Kidney tubule cell (primary cell): Measurements from ENCODE around the gene RNF223.
"Not testable (repeated sequence)": the region's sequence is repeated elsewhere in the genome, so short reads cannot be mapped to it uniquely, and the experiment has no call there.

Experiments used
- DNase-seq: peaks from one replicate; pipeline ENCODE4 v3.0.0-alpha.2; 2018; ENCODE audit warnings: low spot score

Gene RNF223

DNA sequence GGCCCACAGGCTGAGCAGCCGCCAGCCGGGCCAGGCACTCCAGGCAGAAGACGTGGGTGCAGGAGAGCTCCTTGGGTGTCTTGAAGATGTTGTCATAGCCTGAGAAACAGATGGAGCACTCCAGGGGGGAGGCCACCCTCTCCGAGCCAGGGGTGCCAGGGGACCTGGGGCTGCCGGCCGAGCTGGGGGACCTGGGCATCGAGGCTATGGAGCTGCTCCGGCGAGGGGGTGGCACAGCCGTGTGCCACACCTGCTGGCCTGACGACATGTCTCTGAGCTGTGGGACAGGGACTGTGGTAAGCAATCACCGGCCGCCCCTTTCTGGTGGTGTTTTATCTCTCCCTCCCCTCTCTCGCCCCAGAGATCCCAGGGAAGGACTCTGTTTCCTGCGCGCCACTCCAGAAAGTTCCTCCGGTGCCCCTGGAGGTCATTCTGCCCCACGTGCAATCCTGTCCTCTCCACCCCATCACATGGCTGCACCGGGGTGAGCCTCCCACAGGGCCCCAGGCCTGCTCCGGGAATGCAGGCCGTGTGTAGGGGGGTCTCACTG is 1.7 kb downstream of the RNF223 start:
- no peak for DNase-seq

DNA sequence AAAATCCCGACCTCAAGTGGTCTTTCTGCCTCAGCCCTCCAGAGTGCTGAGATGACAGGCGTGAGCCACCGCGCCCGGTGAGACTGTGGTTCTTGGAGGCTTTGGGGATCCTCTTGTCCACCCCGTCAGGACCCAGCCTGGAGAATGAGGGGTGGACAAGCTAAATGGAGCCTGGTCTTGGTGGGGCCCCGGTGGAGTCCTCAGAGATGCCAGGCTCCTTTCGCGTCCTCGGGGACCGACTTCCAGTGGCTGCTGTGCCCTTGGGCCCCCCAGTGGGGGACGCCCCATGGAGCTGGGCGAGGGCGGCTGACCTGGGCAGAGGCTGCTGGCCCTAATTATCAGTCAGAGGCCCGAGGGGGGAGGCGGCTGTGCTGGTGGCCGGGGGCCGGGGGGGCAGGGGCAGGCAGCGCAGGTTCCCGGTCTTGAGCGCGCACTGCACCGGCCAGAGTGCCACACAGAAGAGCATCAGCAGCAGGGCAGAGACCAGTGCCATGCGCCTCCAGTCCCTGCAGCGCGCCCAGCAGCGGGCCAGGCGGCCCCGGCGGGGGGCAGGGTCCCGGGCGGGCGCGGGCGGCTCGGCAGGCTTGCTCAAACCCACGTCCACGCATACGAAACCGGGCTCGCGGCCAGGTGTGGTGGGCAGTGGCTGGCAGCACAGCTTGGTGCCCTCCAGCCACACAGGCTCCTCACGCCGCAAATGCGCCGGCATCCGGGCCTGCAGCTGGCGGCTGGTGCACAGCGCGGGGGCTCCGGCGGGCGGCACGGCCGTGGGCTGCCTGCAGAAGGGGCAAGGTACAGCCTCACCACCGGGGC is 2.4 kb downstream of the RNF223 start:
- no peak for DNase-seq

- peak; percentile 60 for DNase-seq
These were observed 4.1 kb downstream of the RNF223 start for GRCh38 chr1:1069711-1070676.

DNA sequence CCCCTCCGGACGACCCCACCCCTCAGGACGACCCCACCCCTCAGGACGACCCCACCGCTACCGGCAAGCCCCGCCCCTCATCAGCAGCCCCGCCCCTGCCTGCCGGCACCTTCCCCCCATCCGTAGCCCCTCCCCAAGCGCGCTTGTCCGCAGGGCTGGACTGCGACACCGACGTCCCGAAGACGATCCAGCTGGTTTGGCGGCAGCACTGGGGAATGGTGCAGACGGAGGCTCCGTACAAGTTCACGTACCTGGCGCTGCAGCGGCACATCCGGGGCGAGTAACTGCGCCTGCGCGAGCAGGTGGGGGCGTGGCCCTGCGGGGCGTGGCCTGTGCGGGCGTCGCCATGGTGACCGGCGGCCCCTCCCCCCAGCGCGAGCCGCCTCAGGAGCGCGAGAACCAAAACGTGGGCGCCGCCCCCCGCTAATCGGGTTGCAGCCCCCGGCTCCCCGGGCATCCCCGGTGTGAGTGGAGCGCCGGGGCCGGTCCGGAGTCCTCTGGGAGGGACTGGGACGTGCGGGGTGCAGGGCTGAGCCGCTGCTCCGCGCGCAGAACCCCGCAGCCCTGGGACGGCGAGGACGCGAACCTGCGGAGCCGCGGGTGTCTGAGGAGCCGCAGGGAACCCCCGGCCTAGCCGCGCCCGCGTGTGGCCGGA is 4.9 kb downstream of the RNF223 start:
- DNase-seq, result peak; percentile 90

GRCh38 chr1:1068517-1069055 is 5.5 kb downstream of the RNF223 start:
- peak; percentile 74 for DNase-seq

DNA sequence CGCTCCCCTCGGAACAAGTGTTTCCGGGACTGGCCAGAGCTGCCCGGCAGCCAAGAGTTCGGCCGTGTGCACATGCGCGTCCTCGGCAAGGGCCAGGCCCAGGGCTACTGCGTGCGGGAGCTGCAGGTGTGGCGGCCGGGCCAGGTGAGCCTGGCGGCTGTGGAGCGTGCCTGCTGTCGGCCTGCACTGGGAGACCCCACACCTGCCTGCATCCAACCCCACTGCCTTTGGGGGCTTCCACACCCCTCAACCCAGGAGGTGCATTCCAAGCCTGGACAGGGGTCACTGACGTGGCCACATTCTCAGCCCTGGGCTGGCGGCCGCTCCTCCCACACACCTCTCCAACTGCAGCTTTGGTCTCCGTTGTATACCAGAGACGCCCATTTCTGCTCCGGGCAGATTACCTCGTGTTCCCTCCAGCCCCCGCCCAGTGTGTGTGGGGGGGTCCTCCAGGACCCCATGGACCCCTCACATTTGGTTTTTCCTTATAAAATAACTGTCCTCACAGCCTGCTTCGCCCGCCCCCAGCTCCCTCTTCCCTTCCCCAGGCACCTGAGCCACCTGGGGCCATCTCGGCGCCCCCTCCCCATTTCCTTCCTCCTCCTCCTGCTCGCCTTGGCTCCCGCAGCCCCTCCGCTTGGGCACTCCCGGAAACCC is 6.1 kb downstream of the RNF223 start:
- peak; percentile 61 for DNase-seq

GRCh38 chr1:1067284-1067859 is 6.7 kb downstream of the RNF223 start:
- DNase-seq, result no peak

- DNase-seq, result peak; percentile 38
These were observed 7.5 kb downstream of the RNF223 start for GRCh38 chr1:1066403-1067283.

DNA sequence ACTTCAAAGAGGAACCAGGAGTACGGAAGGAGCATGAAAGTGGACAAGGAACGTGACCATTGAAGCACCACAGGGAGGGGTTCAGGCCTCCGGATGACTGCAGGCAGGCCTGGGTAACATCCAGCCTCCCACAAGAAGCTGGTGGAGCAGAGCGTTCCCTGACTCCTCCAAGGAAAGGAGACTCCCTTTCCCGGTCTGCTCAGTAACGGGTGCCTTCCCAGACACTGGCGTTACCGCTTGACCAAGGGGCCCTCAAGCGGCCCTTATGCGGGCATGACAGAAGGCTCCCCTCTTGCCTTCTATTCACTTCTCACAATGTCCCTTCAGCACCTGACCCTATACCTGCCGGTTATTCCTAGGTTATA is 8.2 kb downstream of the RNF223 start:
- not testable (repeated sequence) for DNase-seq

GRCh38 chr1:1065265-1065939 is 8.7 kb downstream of the RNF223 start:
- DNase-seq, result no peak

DNA sequence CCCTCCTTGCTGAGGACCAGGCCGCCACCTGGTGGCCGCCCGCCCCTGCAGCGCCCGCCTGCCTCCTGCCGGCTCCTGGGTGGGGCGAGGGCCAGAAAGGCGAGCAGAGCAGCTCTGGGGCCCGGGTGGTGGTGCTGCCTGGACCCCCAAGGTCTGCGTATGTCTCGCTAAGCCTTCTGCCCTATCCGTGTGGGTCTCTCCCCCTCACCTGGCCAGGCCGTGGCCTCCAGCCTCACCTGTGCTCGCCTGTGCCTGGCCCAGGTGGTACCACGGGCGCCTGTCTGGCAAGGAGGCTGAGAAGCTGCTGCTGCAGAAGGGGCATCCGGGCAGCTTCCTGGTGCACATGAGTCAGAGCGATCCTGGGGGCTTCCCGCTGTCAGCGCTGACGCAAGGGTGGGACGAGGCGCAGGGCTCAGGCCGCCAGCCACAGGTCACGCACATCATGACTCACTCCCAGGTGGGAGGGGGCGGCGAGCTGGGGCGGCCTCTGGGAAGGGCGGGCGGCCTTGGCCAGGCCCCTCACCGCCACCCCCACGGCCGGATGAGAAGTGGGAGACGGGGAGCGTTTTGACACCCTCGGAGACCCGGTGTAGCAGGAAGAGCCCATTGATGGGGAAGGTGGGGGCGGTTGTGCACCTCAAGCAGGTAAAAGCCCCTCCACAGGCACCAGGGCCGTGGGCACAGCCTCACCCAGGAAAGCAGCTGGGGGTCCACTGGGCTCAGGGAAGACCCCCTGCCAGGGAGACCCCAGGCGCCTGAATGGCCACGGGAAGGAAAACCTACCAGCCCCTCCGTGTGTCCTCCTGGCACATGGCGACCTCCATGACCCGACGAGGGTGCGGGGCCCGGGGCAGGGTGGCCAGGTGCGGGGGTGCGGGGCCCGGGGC is 9.9 kb downstream of the RNF223 start:
- DNase-seq, result peak; percentile 98

GRCh38 chr1:1063261-1063944 is 10.7 kb downstream of the RNF223 start:
- DNase-seq, result no peak

DNA sequence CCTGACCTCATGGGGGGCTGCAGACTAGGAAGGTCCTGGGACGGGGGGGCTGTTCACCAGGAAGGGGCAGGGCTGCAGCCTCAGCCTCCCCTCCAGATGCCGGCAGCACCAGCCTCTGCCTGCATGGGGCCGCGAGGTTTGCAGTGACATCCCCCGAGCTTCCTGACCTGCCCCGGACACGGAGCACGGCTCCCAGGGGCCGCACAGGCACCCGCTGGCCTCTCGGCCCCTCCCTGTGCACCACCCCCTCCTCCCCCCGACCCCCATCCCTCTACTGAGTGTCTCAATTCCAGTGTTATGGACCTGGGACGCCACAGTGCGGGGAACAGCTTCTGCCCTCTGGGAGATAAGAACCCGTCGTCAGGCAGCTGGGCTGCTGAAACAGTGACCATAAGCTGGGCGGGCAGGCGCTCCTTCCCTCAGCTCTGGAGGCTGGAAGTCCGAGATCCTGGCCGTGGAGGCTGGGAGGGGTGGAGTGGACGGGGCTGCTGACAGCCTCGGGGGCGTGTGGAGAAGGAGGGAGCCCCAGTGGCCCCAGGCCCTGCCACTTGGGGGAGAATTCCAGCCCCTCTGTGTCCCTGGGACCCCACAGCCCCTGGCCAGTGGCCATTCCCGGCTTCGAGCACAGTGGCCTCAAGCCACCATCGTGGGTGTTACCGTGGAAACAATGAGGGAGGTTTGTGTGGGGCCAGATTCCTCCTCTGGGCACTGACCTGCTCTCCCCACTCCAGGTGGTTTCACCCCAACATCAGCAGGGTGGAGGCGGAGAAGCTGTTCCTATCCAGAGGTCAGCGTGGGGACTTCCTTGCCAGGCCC is 11.6 kb downstream of the RNF223 start:
- no peak for DNase-seq

- DNase-seq, result peak; percentile 25
These were observed 12.3 kb downstream of the RNF223 start for GRCh38 chr1:1061682-1062345.

DNA sequence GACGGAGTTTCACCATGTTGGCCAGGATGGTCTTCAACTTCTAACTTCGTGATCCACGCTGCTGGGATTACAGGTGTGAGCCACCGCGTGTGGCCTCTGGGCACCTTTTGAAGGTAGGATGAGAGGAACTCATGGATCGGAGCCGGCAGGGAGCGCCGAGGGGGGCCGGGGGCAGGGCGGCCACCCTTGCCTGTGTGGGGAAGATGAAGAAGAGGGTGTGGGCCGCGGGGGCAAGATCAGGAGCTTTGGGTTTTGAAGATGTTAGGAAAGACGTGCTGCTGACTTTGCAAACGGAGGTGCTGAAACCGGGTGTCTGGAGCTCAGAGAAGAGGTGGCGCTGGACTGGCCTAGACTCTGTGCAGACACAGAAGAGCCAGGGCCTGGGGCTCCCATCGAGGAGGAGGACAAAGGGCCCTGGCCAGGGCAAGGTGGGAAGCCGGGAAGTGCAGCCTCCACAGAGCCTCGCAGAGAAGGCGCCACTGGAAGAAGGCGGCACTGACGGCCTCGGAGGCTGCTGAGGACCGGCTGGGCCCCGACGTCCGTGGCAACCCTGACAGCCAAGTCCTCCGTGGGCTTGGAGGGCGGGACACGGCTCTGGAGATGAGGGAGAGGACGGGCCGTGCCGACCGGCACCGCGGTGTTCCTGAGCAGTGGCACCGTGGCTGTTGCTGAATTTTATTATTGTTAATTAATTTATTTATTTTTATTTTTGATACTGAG is 13.7 kb downstream of the RNF223 start:
- no peak for DNase-seq
